GM12878 (cell line): ENCODE data around the gene GRIK4. TPM values are rescaled to one million over a fixed set of nuclear protein-coding genes. Genes with fewer than 3 reads are reported as not detected.

ENCODE experiments used
- ATAC-seq: fragments of 200-7000 bp; cut with Tn5 transposase; 3 replicates; pipeline ENCODE4 v1.9.1; 2020; ENCODE audit warnings: mild to moderate bottlenecking, moderate library complexity
- BruUV-seq: library from RNA; stranded (reverse); fragments of 400-500 nt; replicated peaks from 2 replicates; lab custom pipeline; 2021; lab: Mats Ljungman, UMichigan
- CTCF ChIA-PET: fragments of 300-600 bp; sonication (Branson Sonifier 250); formaldehyde crosslinking; extraction: SDS; loops from one replicate; lab custom pipeline; 2021; ENCODE audit warnings: inconsistent platforms; lab: Yijun Ruan, JAX
- POLR2A ChIA-PET: fragments of 350-600 bp; formaldehyde crosslinking; extraction: SDS; loops from one replicate; lab custom pipeline; 2021; ENCODE audit warnings: inconsistent platforms; lab: Charles Lee
- RAD21 ChIA-PET: fragments of 300-600 bp; sonication (Branson Sonifier 250); formaldehyde crosslinking; loops from one replicate; lab custom pipeline; 2023; ENCODE audit warnings: antibody characterized with exemption; ENCODE audit not compliant: unreplicated experiment; lab: Charles Lee
- SMC1A ChIA-PET: fragments of 300-600 bp; sonication (Branson Sonifier 250); formaldehyde crosslinking; loops from one replicate; lab custom pipeline; 2023; ENCODE audit not compliant: unreplicated experiment, uncharacterized antibody; lab: Charles Lee
- DNase-seq: peaks from one replicate; pipeline ENCODE4 v3.0.0-alpha.2; 2011; ENCODE audit warnings: low read depth, low spot score
- FAIRE-seq: peaks from 3 replicates; lab custom pipeline; 2011; peaks lifted over from hg19 to GRCh38; lab: Jason Lieb, UNC
- H2AFZ ChIP-seq: 2 replicates; pipeline ENCODE4 v1.6.0; 2011; ENCODE audit warnings: low read depth, low read length, control low read depth; ENCODE audit not compliant: control insufficient read depth
- H3K27ac ChIP-seq: 2 replicates; pipeline ENCODE4 v1.5.1; 2011; ENCODE audit warnings: control low read depth; ENCODE audit not compliant: control insufficient read depth, insufficient read depth
- H3K27me3 ChIP-seq, 2 experiments: replicated peaks in 1 of 2; 2 replicates each; pipeline versions ENCODE4 v1.6.0 to v1.6.1; 2011; ENCODE audit warnings: low read length in 1 of 2; ENCODE audit not compliant: control insufficient read depth in 2 of 2, insufficient read depth in 2 of 2
- H3K36me3 ChIP-seq, 2 experiments: 2 replicates each; pipeline ENCODE4 v1.5.1; 2011; ENCODE audit warnings: low read length in 1 of 2; ENCODE audit not compliant: control insufficient read depth in 2 of 2, insufficient read depth in 2 of 2
- H3K4me1 ChIP-seq: 2 replicates; pipeline ENCODE4 v1.6.1; 2011; ENCODE audit warnings: mild to moderate bottlenecking, low read length, moderate library complexity, mixed read lengths; ENCODE audit not compliant: control insufficient read depth, insufficient read depth
- H3K4me2 ChIP-seq: 2 replicates; pipeline ENCODE4 v1.6.0; 2011; ENCODE audit warnings: control low read depth; ENCODE audit not compliant: control insufficient read depth, insufficient read depth
- H3K4me3 ChIP-seq: fragments of 200-600 bp; sonication (generic); 2 replicates; pipeline ENCODE4 v1.5.1; 2016
- H3K79me2 ChIP-seq: 2 replicates; pipeline ENCODE4 v1.6.0; 2011; ENCODE audit warnings: low read length; ENCODE audit not compliant: control insufficient read depth, insufficient read depth
- H3K9ac ChIP-seq: 2 replicates; pipeline ENCODE4 v1.8.0; 2011; ENCODE audit warnings: low read length, control low read depth, mixed read lengths; ENCODE audit not compliant: control insufficient read depth, insufficient read depth
- H3K9me3 ChIP-seq: replicated peaks from 3 replicates; pipeline ENCODE4 v1.5.1; 2011; ENCODE audit warnings: mild to moderate bottlenecking, low read length; ENCODE audit not compliant: control insufficient read depth, insufficient read depth
- H4K20me1 ChIP-seq: 2 replicates; pipeline ENCODE4 v1.6.0; 2011; ENCODE audit not compliant: control insufficient read depth, insufficient read depth
- BCL11A ChIP-seq: IDR thresholded peaks from 2 replicates; pipeline ENCODE4 v1.6.1; 2011; ENCODE audit warnings: low read depth, low read length
- IRF4 ChIP-seq: IDR thresholded peaks from 2 replicates; pipeline ENCODE4 v1.6.1; 2011; ENCODE audit warnings: low read depth, low read length
- JUND ChIP-seq: IDR thresholded peaks from 2 replicates; pipeline ENCODE4 v1.6.1; 2012; ENCODE audit warnings: low read depth, mild to moderate bottlenecking, low read length, improper control_type of control experiment, moderate library complexity
- MXI1 ChIP-seq: fragments of 150-350 bp; IDR thresholded peaks from 2 replicates; pipeline ENCODE4 v1.6.1; 2011; ENCODE audit warnings: low read depth, mild to moderate bottlenecking, inconsistent platforms, low read length, improper control_type of control experiment
- PAX8 ChIP-seq: fragments of 450-650 bp; IDR thresholded peaks from 2 replicates; pipeline ENCODE4 v1.6.1; 2017; ENCODE audit warnings: mild to moderate bottlenecking, moderate library complexity
- STAT1 ChIP-seq: fragments of 450-650 bp; conservative IDR thresholded peaks from 2 replicates; pipeline ENCODE4 v1.6.1; 2014; ENCODE audit warnings: antibody characterized with exemption, mild to moderate bottlenecking
- WGBS: methylation state at CpG from one replicate; pipeline ENCODE4 v1.1.6; 2016; ENCODE audit warnings: low lambda C conversion rate; ENCODE audit not compliant: insufficient replicate concordance, insufficient coverage; ENCODE audit errors: missing lambda C conversion rate; 5-methylcytosine and 5-hydroxymethylcytosine counted together
- in situ Hi-C: fragments of 300-500 bp; cut with MboI; formaldehyde crosslinking; loops from 9 replicates; pipeline ENCODE4 v1.14.3; 2018; ENCODE audit warnings: mixed read lengths
- intact Hi-C: fragments of 100-400 bp; cut with micrococcal nuclease; formaldehyde crosslinking; loops from one replicate; pipeline ENCODE4 v1.14.2; 2022; ENCODE audit not compliant: unreplicated experiment
- polyA plus RNA-seq, 11 experiments: library from polyadenylated mRNA; depleted of rRNA in 4 of 11; unstranded in 6 of 11; stranded (reverse) in 5 of 11; fragments of >200 nt; fragmentation: Nextera tagmentation in 4 of 11; fragmentation: Illumina TruSeq in 1 of 11; extraction: Ambion mirVana in 4 of 11; extraction: Trizol in 1 of 11; gene quantifications; 1 replicate in 1 of 11; 2 replicates in 10 of 11; pipeline versions ENCODE4 v1.2.1 to v1.2.3, GENCODE V29; 2011 to 2016; ENCODE audit warnings: inconsistent platforms in 2 of 11, missing spikeins in 2 of 11, low read depth in 1 of 11
- total RNA-seq, 4 experiments: library from RNA; depleted of rRNA in 3 of 4; stranded (reverse); fragments of >200 nt in 3 of 4; fragmentation: Illumina TruSeq in 1 of 4; extraction: Trizol in 1 of 4; gene quantifications; 2 replicates each; pipeline versions ENCODE4 v1.2.1 to v1.2.3, GENCODE V29; 2013 to 2021
- TF ChIP-seq, protein P1 (sequence below): fragments of 450-650 bp; IDR thresholded peaks from 2 replicates; pipeline ENCODE4 v1.6.1; 2017; ENCODE audit warnings: mild to moderate bottlenecking
- TF ChIP-seq, protein P2 (sequence below): fragments of 450-650 bp; formaldehyde crosslinking; IDR thresholded peaks from 2 replicates; pipeline ENCODE4 v1.4.0; 2020; ENCODE audit warnings: mild to moderate bottlenecking, moderate library complexity
- TF ChIP-seq, protein P3 (sequence below): fragments of 450-650 bp; IDR thresholded peaks from 2 replicates; pipeline ENCODE4 v1.6.1; 2017; ENCODE audit warnings: mild to moderate bottlenecking, low read depth, inconsistent platforms; ENCODE audit not compliant: poor library complexity, severe bottlenecking

Gene GRIK4
- total and polyA plus RNA-seq, 10 of the 15 experiments (the other 5 are each of a cell fraction or from before 2014, with no cell fraction given), result 0.33 to 3.6 (median 0.72) TPM

DNA sequence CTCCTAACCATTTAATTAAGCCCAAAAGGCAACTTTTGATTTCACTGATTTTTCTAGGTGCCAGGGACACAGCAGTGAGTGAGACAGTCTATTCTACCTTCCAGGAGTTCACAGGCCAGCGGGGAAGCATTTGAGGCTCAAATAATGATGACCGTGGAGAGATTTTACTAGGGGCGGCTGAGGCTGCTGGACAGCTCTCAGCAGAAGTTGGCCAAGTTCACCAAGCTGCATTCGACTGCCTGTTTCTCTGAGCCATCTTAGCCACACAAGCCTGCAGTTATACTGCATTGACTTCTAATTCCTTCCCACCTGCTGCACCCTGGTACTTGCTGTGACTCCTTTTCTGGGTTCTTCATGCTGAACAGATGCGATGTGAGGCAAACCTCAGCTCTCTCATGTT, 343.4 kb downstream of the GRIK4 start (continued):
- TF ChIP-seq BCL11A (no peak), STAT1 (no peak), JUND (no peak)
- TF ChIP-seq, protein P1, sequence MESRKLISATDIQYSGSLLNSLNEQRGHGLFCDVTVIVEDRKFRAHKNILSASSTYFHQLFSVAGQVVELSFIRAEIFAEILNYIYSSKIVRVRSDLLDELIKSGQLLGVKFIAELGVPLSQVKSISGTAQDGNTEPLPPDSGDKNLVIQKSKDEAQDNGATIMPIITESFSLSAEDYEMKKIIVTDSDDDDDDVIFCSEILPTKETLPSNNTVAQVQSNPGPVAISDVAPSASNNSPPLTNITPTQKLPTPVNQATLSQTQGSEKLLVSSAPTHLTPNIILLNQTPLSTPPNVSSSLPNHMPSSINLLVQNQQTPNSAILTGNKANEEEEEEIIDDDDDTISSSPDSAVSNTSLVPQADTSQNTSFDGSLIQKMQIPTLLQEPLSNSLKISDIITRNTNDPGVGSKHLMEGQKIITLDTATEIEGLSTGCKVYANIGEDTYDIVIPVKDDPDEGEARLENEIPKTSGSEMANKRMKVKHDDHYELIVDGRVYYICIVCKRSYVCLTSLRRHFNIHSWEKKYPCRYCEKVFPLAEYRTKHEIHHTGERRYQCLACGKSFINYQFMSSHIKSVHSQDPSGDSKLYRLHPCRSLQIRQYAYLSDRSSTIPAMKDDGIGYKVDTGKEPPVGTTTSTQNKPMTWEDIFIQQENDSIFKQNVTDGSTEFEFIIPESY, result no peak

DNA sequence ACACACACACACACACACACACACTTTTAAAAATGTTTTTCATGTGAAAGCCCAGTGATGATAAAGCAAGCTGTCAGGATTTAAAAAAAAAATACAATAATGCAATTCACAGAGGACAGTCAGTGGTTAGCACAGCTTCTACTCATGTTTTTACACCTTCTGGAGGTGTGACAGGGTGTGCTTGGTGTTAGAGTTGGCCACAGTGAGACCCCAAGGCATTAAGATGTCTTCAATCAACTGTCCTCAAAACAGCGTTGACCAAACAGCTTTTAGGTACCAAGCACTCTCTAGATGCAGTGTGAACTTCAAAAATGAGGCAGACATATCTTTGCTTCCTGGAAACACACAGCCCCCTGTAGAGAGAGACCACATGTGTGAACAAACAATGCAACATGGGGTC, 346.0 kb downstream of the GRIK4 start:
- no peaks in the 10 kb centered on the region for H3K79me2 ChIP-seq
- CTCF ChIA-PET, result interaction anchor here (0.6 to 1.6 kb wide), 3 partner anchors 19 to 161 kb away, joined by 3 to 4 read pairs (median 3); no protein-coding TSS in a partner anchor
- BruUV-seq, result no TSS peak
- no peak overlapping the region for H3K27ac ChIP-seq
- POLR2A ChIA-PET, result no interaction called here
- H3K4me1 ChIP-seq, result no peaks in the 10 kb centered on the region
- intact Hi-C loops (no loop called here), in situ Hi-C loops (no loop called here)
- TF ChIP-seq, protein P2, sequence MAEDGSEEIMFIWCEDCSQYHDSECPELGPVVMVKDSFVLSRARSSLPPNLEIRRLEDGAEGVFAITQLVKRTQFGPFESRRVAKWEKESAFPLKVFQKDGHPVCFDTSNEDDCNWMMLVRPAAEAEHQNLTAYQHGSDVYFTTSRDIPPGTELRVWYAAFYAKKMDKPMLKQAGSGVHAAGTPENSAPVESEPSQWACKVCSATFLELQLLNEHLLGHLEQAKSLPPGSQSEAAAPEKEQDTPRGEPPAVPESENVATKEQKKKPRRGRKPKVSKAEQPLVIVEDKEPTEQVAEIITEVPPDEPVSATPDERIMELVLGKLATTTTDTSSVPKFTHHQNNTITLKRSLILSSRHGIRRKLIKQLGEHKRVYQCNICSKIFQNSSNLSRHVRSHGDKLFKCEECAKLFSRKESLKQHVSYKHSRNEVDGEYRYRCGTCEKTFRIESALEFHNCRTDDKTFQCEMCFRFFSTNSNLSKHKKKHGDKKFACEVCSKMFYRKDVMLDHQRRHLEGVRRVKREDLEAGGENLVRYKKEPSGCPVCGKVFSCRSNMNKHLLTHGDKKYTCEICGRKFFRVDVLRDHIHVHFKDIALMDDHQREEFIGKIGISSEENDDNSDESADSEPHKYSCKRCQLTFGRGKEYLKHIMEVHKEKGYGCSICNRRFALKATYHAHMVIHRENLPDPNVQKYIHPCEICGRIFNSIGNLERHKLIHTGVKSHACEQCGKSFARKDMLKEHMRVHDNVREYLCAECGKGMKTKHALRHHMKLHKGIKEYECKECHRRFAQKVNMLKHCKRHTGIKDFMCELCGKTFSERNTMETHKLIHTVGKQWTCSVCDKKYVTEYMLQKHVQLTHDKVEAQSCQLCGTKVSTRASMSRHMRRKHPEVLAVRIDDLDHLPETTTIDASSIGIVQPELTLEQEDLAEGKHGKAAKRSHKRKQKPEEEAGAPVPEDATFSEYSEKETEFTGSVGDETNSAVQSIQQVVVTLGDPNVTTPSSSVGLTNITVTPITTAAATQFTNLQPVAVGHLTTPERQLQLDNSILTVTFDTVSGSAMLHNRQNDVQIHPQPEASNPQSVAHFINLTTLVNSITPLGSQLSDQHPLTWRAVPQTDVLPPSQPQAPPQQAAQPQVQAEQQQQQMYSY, result no peak
- TF ChIP-seq, protein P3, sequence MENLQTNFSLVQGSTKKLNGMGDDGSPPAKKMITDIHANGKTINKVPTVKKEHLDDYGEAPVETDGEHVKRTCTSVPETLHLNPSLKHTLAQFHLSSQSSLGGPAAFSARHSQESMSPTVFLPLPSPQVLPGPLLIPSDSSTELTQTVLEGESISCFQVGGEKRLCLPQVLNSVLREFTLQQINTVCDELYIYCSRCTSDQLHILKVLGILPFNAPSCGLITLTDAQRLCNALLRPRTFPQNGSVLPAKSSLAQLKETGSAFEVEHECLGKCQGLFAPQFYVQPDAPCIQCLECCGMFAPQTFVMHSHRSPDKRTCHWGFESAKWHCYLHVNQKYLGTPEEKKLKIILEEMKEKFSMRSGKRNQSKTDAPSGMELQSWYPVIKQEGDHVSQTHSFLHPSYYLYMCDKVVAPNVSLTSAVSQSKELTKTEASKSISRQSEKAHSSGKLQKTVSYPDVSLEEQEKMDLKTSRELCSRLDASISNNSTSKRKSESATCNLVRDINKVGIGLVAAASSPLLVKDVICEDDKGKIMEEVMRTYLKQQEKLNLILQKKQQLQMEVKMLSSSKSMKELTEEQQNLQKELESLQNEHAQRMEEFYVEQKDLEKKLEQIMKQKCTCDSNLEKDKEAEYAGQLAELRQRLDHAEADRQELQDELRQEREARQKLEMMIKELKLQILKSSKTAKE, result no peak
- TF ChIP-seq PAX8 (no peak), IRF4 (no peak), MXI1 (no peak)
- H2AFZ ChIP-seq, result no peak overlapping the region
- no peak overlapping the region for H3K4me2 ChIP-seq
- no peaks in the 10 kb centered on the region for H3K36me3 ChIP-seq
- RAD21 ChIA-PET, result interaction anchor here (1.1 kb wide), 1 partner anchor 72 kb away, joined by 3 read pairs; no protein-coding TSS in a partner anchor
- FAIRE-seq (no peak), DNase-seq (no peak), ATAC-seq (no peak)
- no peak overlapping the region for H3K4me3 ChIP-seq
- WGBS, result 8% methylated on average over 1 of the region's 1 CpG
- H3K27me3 ChIP-seq, result no peaks in the 10 kb centered on the region; a peak in 1 of 4 replicates
- SMC1A ChIA-PET, result interaction anchor here (0.6 kb wide), 1 partner anchor 156 kb away, joined by 3 read pairs; no protein-coding TSS in a partner anchor
- H3K9ac ChIP-seq, result no peak overlapping the region
- no peaks in the 10 kb centered on the region for H4K20me1 ChIP-seq
- no peaks in the 10 kb centered on the region for H3K9me3 ChIP-seq
